Measurements from ENCODE around the gene MAST4.

Gene MAST4

DNA sequence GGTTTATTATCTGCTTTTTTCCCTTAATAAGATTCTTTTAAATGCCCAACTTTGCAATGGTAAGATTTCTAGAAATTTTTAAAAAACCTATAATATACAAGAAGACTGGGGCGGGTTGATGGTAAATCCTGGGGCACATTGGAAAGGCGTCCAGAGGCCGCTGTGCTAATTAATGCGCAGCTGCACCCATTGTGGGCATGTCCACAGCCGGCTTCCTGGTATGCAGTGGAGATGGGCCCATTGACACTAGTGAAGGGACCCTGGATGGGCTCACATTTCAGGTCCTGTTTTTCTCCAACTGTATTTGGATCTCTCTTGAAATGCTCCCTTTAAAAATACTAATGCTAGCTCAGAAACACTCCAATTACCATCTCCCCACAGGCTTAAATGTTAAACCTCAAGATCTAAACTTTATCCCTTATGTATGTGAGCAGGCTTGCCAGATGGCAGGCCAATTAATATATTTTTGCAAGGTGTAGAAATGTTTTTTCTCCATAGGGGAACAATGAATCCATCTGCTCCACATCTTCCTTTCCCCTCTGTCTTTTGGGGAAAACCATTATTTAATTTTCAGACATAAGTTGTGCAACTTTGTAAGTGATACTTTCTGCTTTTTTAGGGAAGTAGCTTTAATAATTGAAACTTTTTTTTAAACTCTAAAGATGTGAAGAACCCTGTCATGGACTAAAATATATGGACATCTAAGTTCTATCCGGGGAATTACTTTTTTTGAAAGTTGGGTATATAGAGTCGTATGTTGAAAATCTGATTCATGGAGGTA is 423.1 kb downstream of the MAST4 start:
- no peaks in the 10 kb centered on the region for H3K9me3 Mint-ChIP-seq
- peaks cover 3% of the 10 kb centered on the region for H3K36me3 Mint-ChIP-seq (ENCODE audit: low read depth)
- no peak overlapping the region for H3K4me3 Mint-ChIP-seq
- no peak for TF ChIP-seq CTCF (IDR thresholded peaks at IDR 0.05; ENCODE audit: unreplicated experiment in 3 of 3)
- peak overlapping the region; percentile 8 to 43 (median 9) for H3K27ac Mint-ChIP-seq
- peaks cover 64% of the 10 kb centered on the region for H3K4me1 Mint-ChIP-seq
- H3K27me3 Mint-ChIP-seq (ENCODE audit: low read depth) = no peaks in the 10 kb centered on the region

DNA sequence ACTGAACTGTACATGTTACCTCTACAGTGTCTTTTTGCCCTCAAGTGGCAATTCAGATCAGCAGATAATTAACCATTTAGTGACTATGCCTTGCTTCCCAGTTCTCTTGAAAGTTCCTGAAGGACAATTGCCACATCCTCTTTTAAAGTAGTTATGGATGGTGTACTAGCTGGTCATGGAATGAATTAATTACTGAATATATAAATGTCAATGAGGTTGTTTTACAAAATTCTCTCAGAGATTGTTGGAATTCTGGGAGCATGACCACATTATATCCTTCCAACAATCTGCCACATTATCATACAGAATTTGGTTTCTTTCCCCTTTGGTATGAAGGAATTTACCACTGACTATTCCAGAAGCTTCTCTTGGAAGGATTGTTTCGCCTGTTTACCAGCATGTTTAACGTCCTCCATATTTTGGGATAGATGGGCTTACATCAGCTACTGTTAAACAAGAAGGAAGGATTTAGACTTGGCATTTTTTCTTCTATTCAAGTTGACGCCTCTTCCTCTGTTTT is 424.0 kb downstream of the MAST4 start:
- no peak overlapping the region for H3K4me3 Mint-ChIP-seq
- peaks cover 55% of the 10 kb centered on the region for H3K4me1 Mint-ChIP-seq
- H3K27me3 Mint-ChIP-seq (ENCODE audit: low read depth) = no peaks in the 10 kb centered on the region
- peaks cover 3% of the 10 kb centered on the region for H3K36me3 Mint-ChIP-seq (ENCODE audit: low read depth)
- H3K9me3 Mint-ChIP-seq = no peaks in the 10 kb centered on the region
- H3K27ac Mint-ChIP-seq = no peak overlapping the region
- no peak for TF ChIP-seq CTCF (IDR thresholded peaks at IDR 0.05; ENCODE audit: unreplicated experiment in 3 of 3)

DNA sequence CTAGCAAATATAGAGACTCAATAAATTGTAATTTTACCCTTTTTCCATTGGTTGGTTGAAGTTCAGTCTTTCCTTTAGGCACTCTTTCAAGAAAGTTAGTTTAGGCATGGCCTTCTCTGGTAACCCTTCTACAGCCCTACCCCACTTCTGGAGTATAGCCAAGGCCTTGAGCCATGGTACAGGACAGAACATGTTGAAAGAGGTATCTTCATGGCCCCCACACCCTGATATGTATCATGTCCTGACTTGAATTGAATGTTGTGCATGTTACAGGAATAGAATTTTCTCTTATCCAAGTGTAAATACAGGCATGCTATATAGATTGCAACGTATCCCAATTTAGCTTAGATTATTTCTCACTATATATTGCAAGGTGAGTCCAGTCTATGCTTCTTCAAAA is 424.8 kb downstream of the MAST4 start:
- no peaks in the 10 kb centered on the region for H3K9me3 Mint-ChIP-seq
- H3K27me3 Mint-ChIP-seq (ENCODE audit: low read depth) = no peaks in the 10 kb centered on the region
- H3K4me3 Mint-ChIP-seq = no peak overlapping the region
- no peak for TF ChIP-seq CTCF (IDR thresholded peaks at IDR 0.05; ENCODE audit: unreplicated experiment in 3 of 3)
- peak overlapping the region in 1 of 3 experiments; percentile 21 for H3K27ac Mint-ChIP-seq
- peaks cover 49% of the 10 kb centered on the region for H3K4me1 Mint-ChIP-seq
- peaks cover 3% of the 10 kb centered on the region for H3K36me3 Mint-ChIP-seq (ENCODE audit: low read depth)

DNA sequence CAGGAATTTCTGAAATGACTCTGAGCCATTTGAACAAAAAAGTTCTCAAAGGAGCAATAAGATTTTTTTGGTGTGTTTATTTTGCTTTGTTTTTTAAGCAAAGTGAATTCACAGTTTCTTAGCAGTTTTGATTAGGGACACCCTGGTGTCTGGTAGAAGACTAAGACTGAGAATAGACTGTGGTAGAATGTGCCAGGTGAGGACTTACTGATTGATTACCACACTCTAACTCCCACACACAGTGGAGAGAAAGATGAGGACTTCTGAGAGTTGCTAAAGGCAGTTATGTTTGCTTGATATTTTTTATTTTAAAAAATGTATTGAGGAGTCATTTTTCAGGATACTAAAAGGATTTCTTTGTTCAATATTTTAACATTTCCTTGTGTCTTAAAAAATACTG is 425.3 kb downstream of the MAST4 start:
- H3K9me3 Mint-ChIP-seq = no peaks in the 10 kb centered on the region
- H3K36me3 Mint-ChIP-seq (ENCODE audit: low read depth) = peaks cover 3% of the 10 kb centered on the region
- H3K27me3 Mint-ChIP-seq (ENCODE audit: low read depth) = no peaks in the 10 kb centered on the region
- TF ChIP-seq CTCF (IDR thresholded peaks at IDR 0.05; ENCODE audit: unreplicated experiment in 3 of 3) = no peak
- H3K27ac Mint-ChIP-seq = peak overlapping the region in 1 of 3 experiments; percentile 21
- H3K4me3 Mint-ChIP-seq = no peak overlapping the region
- peaks cover 48% of the 10 kb centered on the region for H3K4me1 Mint-ChIP-seq

- no peak overlapping the region for H3K4me3 Mint-ChIP-seq
- peaks cover 43% of the 10 kb centered on the region for H3K4me1 Mint-ChIP-seq
- no peak for TF ChIP-seq CTCF (IDR thresholded peaks at IDR 0.05; ENCODE audit: unreplicated experiment in 3 of 3)
- H3K36me3 Mint-ChIP-seq (ENCODE audit: low read depth) = peaks cover 3% of the 10 kb centered on the region
- no peaks in the 10 kb centered on the region for H3K27me3 Mint-ChIP-seq (ENCODE audit: low read depth)
- H3K27ac Mint-ChIP-seq = peak overlapping the region in 1 of 3 experiments; percentile 23
- no peaks in the 10 kb centered on the region for H3K9me3 Mint-ChIP-seq
These were observed 425.8 kb downstream of the MAST4 start for GRCh38 chr5:67021962-67022361.

DNA sequence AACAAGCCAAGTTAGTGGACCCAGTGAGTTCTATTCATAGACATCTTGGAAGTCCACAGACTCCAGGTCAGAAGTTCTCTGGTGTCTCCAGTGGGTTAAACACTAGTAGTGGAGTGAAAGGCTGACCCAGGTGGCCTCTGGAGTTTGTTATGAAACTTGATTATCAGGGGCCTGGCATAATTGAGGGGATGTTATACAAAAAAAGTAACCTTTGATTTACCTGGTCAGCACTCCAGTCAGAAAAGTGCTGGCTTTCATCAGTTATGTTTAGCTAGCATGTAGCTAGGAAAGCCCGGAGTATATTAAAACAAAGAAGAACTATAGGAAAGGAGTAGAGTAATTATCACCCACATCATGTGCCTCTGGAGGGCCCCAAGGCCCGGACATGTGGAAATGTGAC is 429.3 kb downstream of the MAST4 start:
- Mint-ChIP-seq H3K36me3 (ENCODE audit: low read depth) (peaks cover 3% of the 10 kb centered on the region), H3K27me3 (ENCODE audit: low read depth) (no peaks in the 10 kb centered on the region), H3K27ac (no peak overlapping the region), H3K4me3 (no peak overlapping the region), H3K9me3 (no peaks in the 10 kb centered on the region), H3K4me1 (peaks cover 34% of the 10 kb centered on the region)
- no peak for TF ChIP-seq CTCF (IDR thresholded peaks at IDR 0.05; ENCODE audit: unreplicated experiment in 3 of 3)

All from nephron (organoid).